GM18499 (cell line): ENCODE results near the gene PLEKHA4.
"Not testable (repeated sequence)": the region's sequence is repeated elsewhere in the genome, so short reads cannot be mapped to it uniquely, and the experiment has no call there.

Source experiments
- ATAC-seq: cut with Tn5 transposase; IDR thresholded peaks from one replicate; pipeline ENCODE4 v1.9.1; 2021; ENCODE audit warnings: moderate number of reproducible peaks; ENCODE audit not compliant: insufficient read depth, unreplicated experiment

Gene PLEKHA4

GRCh38 chr19:48868114-48868886 is at the start of gene PLEKHA4:
TSS of gene PLEKHA4 (minus strand) at chr19:48868617. CDS start at chr19:48867620, 997 bp downstream.
- no peak for ATAC-seq

GRCh38 chr19:48918071-48918470 is 49.7 kb upstream of the PLEKHA4 start:
- ATAC-seq: no peak

GRCh38 chr19:48915757-48916156 is 47.3 kb upstream of the PLEKHA4 start:
- ATAC-seq: no peak

GRCh38 chr19:48914181-48914580 is 45.8 kb upstream of the PLEKHA4 start:
- no peak for ATAC-seq

- ATAC-seq: no peak
Observed at GRCh38 chr19:48913114-48913889, 44.9 kb upstream of the PLEKHA4 start.

- ATAC-seq: no peak
Observed at GRCh38 chr19:48910803-48911202, 42.4 kb upstream of the PLEKHA4 start.

GRCh38 chr19:48909424-48910077 is 41.1 kb upstream of the PLEKHA4 start:
- not testable (repeated sequence) for ATAC-seq

GRCh38 chr19:48907671-48908070 is 39.3 kb upstream of the PLEKHA4 start:
- no peak for ATAC-seq

- ATAC-seq: no peak
Observed at GRCh38 chr19:48906324-48906723, 37.9 kb upstream of the PLEKHA4 start.

- ATAC-seq: no peak
Observed at GRCh38 chr19:48905664-48906063, 37.2 kb upstream of the PLEKHA4 start.

- not testable (repeated sequence) for ATAC-seq
Observed at GRCh38 chr19:48903788-48904187, 35.4 kb upstream of the PLEKHA4 start.

GRCh38 chr19:48902291-48902690 is 33.9 kb upstream of the PLEKHA4 start:
- ATAC-seq: not testable (repeated sequence)

- no peak for ATAC-seq
Observed at GRCh38 chr19:48900477-48901406, 32.3 kb upstream of the PLEKHA4 start.

GRCh38 chr19:48899781-48900476 is 31.5 kb upstream of the PLEKHA4 start, which contains the start of gene NUCB1:
TSS of gene NUCB1 (plus strand) at chr19:48900312. CDS start at chr19:48900797, 485 bp downstream.
- peak; percentile 59 for ATAC-seq

GRCh38 chr19:48899386-48899749 is 31.0 kb upstream of the PLEKHA4 start:
- not testable (repeated sequence) for ATAC-seq

GRCh38 chr19:48897181-48897580 is 28.8 kb upstream of the PLEKHA4 start:
- ATAC-seq: no peak

- ATAC-seq: no peak
Observed at GRCh38 chr19:48896191-48896720, 27.8 kb upstream of the PLEKHA4 start.

GRCh38 chr19:48895226-48895625 is 26.8 kb upstream of the PLEKHA4 start:
- no peak for ATAC-seq

- no peak for ATAC-seq
Observed at GRCh38 chr19:48890551-48890950, 22.1 kb upstream of the PLEKHA4 start.
